ENCODE data around the gene LSM14B. TPM values are rescaled to one million over a fixed set of nuclear protein-coding genes. Genes with fewer than 3 reads are reported as not detected.

The LSM14B gene
- total RNA-seq, 4 donors from 2014 or later, result 3.1 to 56.8 (median 45.9) TPM

DNA sequence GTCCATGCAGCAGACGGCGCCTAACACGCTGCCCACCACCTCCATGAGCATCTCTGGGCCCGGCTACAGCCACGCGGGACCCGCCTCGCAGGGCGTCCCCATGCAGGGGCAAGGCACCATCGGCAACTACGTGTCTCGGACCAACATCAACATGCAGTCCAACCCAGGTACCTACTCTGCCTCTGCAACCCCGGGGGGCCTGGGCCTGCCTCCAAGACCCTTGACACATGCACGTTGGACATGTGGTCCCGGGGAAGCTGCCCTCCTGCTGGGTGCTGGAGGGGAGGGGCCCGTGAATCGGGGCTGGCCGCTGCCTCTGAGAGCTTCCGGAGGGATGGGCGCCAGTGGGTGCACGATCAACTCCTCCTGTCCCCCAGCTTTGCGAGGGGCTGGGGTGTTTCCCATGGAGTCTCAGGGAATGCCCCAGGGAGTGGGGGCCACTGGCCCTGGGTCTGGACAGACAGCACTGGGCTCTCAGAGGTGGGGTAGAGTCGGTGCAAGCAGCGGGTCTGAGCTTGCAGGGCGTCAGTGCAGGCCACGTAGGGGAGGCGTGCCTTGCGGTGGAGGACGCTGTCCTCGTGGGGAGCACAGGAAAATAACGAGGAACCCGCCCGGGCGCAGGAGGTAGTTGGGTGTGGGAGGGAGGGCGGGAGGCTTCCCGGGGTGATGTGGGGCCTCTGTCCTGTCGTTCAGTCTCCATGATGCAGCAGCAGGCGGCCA, 40.6 kb downstream of the LSM14B start:
- Histone ChIP-seq H3K36me3 (no peaks in the 10 kb centered on the region), H3K27me3 (no peaks in the 10 kb centered on the region), H3K4me3 (no peak overlapping the region), H3K4me1 (no peaks in the 10 kb centered on the region), H3K9me3 (no peaks in the 10 kb centered on the region), H3K27ac (no peak overlapping the region)
- TF ChIP-seq POLR2A (IDR thresholded peaks at IDR 0.05), result no peak
- TF ChIP-seq, protein P1, sequence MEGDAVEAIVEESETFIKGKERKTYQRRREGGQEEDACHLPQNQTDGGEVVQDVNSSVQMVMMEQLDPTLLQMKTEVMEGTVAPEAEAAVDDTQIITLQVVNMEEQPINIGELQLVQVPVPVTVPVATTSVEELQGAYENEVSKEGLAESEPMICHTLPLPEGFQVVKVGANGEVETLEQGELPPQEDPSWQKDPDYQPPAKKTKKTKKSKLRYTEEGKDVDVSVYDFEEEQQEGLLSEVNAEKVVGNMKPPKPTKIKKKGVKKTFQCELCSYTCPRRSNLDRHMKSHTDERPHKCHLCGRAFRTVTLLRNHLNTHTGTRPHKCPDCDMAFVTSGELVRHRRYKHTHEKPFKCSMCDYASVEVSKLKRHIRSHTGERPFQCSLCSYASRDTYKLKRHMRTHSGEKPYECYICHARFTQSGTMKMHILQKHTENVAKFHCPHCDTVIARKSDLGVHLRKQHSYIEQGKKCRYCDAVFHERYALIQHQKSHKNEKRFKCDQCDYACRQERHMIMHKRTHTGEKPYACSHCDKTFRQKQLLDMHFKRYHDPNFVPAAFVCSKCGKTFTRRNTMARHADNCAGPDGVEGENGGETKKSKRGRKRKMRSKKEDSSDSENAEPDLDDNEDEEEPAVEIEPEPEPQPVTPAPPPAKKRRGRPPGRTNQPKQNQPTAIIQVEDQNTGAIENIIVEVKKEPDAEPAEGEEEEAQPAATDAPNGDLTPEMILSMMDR (IDR thresholded peaks at IDR 0.05), result no peak
- no peak for DNase-seq
- intact Hi-C loops (cut with DNase I; ENCODE audit: low total_unique reads), result no loop called here

DNA sequence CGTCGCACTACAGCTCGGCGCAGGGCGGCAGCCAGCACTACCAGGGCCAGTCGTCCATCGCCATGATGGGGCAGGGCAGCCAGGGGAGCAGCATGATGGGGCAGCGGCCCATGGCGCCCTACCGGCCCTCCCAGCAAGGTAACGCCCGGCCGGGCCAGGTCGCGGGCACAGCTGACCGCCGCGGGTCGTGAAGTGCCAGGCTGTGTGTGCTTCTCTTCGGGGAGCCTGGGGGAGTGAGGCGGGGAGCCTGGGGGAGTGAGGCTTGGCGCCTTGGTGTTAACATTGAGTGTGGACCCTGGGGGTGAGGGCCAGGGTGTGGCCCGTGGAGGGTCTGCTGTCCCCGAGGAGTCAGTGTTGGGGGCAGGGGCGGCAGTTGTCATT, 41.2 kb downstream of the LSM14B start:
- H3K4me1 ChIP-seq, result no peaks in the 10 kb centered on the region
- H3K27me3 ChIP-seq, result no peaks in the 10 kb centered on the region
- no peak for DNase-seq
- intact Hi-C loops (cut with DNase I; ENCODE audit: low total_unique reads), result no loop called here
- no peak overlapping the region for H3K4me3 ChIP-seq
- H3K9me3 ChIP-seq, result no peaks in the 10 kb centered on the region
- H3K36me3 ChIP-seq, result no peaks in the 10 kb centered on the region
- H3K27ac ChIP-seq, result no peak overlapping the region
- TF ChIP-seq POLR2A (IDR thresholded peaks at IDR 0.05), result no peak

DNA sequence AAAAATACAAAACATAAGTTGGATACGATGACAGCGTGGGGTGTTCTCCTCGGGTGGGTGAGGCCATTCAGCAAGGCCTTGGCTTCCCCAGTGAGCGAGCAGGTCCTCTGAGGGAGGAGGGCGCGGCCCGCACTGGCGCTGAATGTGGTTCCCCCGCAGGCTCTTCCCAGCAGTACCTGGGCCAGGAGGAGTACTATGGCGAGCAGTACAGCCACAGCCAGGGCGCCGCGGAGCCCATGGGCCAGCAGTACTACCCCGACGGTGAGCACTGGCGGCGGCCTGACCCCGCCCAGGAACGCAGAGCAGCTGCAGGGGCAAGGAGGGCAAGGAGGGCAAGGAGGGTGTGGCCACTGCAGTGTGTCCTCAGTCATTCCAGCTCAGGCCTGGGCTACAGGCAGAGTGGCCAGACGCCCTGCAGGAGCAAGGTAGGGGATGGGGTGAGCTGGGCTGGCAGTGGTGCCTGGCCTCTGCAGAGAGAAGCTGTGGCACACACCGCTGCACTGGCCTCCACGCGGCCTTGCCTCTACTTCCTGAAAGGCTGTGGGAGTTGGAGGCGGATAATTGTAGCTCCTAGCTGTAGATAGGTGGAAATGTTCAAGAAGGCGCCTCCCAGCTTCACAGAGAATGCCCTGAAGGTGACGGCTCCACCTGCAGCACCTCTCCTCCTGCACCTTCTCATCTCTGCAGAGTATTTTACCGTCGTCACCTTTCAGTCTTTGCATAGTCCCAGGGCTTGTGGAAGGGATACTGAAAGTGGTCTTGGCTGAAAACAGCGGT, 41.9 kb downstream of the LSM14B start:
- H3K27ac ChIP-seq, result no peak overlapping the region
- H3K27me3 ChIP-seq, result no peaks in the 10 kb centered on the region
- no peaks in the 10 kb centered on the region for H3K4me1 ChIP-seq
- no peak overlapping the region for H3K4me3 ChIP-seq
- intact Hi-C loops (cut with DNase I; ENCODE audit: low total_unique reads), result no loop called here
- no peak for DNase-seq
- no peaks in the 10 kb centered on the region for H3K9me3 ChIP-seq
- H3K36me3 ChIP-seq, result no peaks in the 10 kb centered on the region
- TF ChIP-seq, protein P1 (IDR thresholded peaks at IDR 0.05), result no peak
- TF ChIP-seq POLR2A (IDR thresholded peaks at IDR 0.05), result no peak

DNA sequence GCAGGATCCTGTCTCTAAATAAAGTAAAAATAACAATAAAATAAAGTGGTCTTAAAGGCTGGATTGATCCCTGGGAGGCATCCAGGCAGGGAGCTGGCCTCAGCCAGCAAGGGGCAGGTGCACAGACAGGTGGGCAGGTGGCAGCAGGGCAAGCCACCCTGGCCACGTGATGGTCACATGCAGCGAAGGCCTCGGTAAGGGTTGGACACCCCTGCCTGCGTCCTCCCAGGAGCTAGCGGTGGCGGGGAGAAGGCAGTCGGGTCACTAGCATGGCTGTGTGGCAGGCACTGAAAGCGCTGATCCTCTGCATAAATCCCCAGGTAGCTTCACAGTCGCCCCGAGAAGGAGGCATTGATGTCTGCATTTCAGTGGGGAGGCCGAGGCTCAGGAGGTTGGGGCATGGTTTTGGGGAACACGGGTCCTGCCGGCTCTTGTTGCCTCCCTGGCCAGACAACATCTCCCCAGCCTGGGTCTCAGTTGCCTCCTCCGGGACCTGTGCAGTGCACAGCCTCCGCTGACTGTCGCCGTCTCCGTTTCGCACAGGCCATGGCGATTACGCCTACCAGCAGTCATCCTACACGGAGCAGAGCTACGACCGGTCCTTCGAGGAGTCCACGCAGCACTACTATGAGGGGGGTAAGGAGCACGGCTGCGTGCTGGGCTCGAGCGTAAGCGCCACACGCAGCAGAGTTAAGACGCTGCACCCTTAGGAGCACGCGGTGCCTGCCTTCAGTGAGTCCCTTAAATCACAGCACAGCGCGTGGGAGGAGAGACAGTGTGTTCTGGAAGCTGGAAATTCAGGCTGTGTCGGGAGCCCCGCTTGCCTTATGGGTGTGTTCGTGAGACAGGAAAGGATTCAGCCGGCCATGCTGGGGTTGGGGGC, 42.8 kb downstream of the LSM14B start:
- Histone ChIP-seq H3K36me3 (no peaks in the 10 kb centered on the region), H3K4me1 (no peaks in the 10 kb centered on the region), H3K4me3 (no peak overlapping the region), H3K27ac (no peak overlapping the region), H3K9me3 (no peaks in the 10 kb centered on the region), H3K27me3 (no peaks in the 10 kb centered on the region)
- TF ChIP-seq, protein P1 (IDR thresholded peaks at IDR 0.05), result no peak
- TF ChIP-seq POLR2A (IDR thresholded peaks at IDR 0.05), result no peak
- DNase-seq, result no peak
- intact Hi-C loops (cut with DNase I; ENCODE audit: low total_unique reads), result no loop called here

DNA sequence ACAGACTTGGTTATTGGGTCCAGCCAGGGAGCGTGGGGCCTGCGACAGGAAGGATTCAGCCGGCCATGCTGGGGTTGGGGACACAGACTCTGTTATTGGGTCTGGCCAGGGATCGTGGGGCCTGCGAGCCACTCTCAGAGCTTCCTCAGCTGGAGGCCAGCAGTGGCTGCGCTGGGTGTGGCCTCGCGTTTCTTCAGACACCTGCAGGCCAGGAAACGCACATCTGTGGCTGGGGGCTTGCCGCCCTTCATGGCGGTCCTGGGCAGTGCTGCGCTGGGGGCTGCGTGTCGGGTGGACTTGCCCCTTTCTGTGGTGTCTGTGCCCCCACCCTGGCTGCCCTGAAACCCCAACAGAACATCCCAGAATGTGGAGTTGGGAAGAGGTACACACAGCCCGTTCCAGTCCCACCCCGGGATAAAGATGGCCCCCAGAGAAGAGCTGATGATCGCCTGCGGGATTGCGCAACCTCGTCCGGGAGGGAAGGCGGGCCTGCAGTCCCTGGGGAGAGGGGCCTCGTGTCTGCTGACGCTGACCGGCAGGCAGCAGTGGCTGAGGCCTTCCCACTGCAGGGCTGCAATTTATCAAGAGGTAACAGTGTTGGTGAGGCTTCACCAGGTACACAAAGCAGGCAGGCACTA, 43.6 kb downstream of the LSM14B start:
- H3K27me3 ChIP-seq, result no peaks in the 10 kb centered on the region
- no peak overlapping the region for H3K27ac ChIP-seq
- no peaks in the 10 kb centered on the region for H3K4me1 ChIP-seq
- no peak for TF ChIP-seq POLR2A (IDR thresholded peaks at IDR 0.05)
- TF ChIP-seq, protein P1 (IDR thresholded peaks at IDR 0.05), result no peak
- no peaks in the 10 kb centered on the region for H3K9me3 ChIP-seq
- H3K4me3 ChIP-seq, result no peak overlapping the region
- no peaks in the 10 kb centered on the region for H3K36me3 ChIP-seq
- peak in 1 of 2 donors; percentile 38 for DNase-seq
- intact Hi-C loops (cut with DNase I; ENCODE audit: low total_unique reads), result no loop called here

Data from uterus (tissue), 4 donors.